ENCODE results near the gene TRIM51. TPM values are rescaled to one million over a fixed set of nuclear protein-coding genes. Genes with fewer than 3 reads are reported as not detected.

Gene TRIM51
- total RNA-seq, 1 donor from 2014 or later: not detected

Other genes with a start within 250 kb of the TRIM51 start
- gene OR4P4, start 248.2 kb upstream of the TRIM51 start, total RNA-seq (ENCODE audit: low replicate concordance): not detected in 2 replicates
- not detected in 2 replicates for gene OR4S2, start 235.0 kb upstream of the TRIM51 start, total RNA-seq (ENCODE audit: low replicate concordance)
- not detected in 2 replicates for gene OR4C6, start 221.1 kb upstream of the TRIM51 start, total RNA-seq (ENCODE audit: low replicate concordance)
- gene OR5D13, start 109.9 kb upstream of the TRIM51 start, total RNA-seq (ENCODE audit: low replicate concordance): not detected in 2 replicates
- not detected in 2 replicates for gene OR5D14, start 87.7 kb upstream of the TRIM51 start, total RNA-seq (ENCODE audit: low replicate concordance)
- gene OR5L1, start 71.9 kb upstream of the TRIM51 start, total RNA-seq (ENCODE audit: low replicate concordance): not detected in 2 replicates
- gene OR5D18, start 63.7 kb upstream of the TRIM51 start, total RNA-seq (ENCODE audit: low replicate concordance): not detected in 2 replicates
- not detected in 2 replicates for gene OR5L2, start 56.1 kb upstream of the TRIM51 start, total RNA-seq (ENCODE audit: low replicate concordance)
- not detected in 2 replicates for gene OR5D16, start 44.5 kb upstream of the TRIM51 start, total RNA-seq (ENCODE audit: low replicate concordance)
- not detected in 2 replicates for gene OR5W2, start 31.3 kb downstream of the TRIM51 start, total RNA-seq (ENCODE audit: low replicate concordance)
- not detected in 2 replicates for gene OR5I1, start 53.1 kb downstream of the TRIM51 start, total RNA-seq (ENCODE audit: low replicate concordance)
- not detected in 2 replicates for gene OR10AG1, start 86.6 kb downstream of the TRIM51 start, total RNA-seq (ENCODE audit: low replicate concordance)
- gene OR5F1, start 111.3 kb downstream of the TRIM51 start, total RNA-seq (ENCODE audit: low replicate concordance): not detected in 2 replicates
- not detected in 2 replicates for gene OR5AS1, start 144.4 kb downstream of the TRIM51 start, total RNA-seq (ENCODE audit: low replicate concordance)
- not detected in 2 replicates for gene OR8I2, start 210.0 kb downstream of the TRIM51 start, total RNA-seq (ENCODE audit: low replicate concordance)
- not detected in 2 replicates for gene OR8H2, start 220.4 kb downstream of the TRIM51 start, total RNA-seq (ENCODE audit: low replicate concordance)
- gene OR8H3, start 239.1 kb downstream of the TRIM51 start, total RNA-seq (ENCODE audit: low replicate concordance): not detected in 2 replicates

Measured in type B pancreatic cell (in vitro differentiated cells).